Measurements from ENCODE around the gene EYS.

Gene EYS

DNA sequence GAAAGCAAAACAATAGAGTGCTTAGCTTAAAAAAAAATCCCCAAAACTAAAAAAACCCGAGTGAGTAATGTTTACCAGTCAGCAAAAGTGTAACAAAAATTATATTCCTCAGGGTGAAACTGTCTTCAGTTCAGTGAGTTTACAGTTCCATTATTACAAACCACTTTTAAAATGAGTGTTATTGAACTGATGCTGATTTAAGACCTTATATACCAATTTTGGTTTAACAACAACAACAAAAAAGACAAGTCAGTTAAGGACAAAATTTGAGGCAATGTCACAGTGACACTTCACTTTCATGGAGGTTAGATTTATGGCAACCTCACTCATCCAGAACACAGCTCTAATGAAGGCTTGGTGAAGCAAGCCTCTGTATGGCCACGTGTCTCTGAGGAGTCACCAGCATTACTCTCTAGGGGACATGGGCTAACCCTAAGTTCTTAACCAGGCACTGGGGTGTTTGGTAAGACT, 1440.6 kb downstream of the EYS start:
- Histone ChIP-seq H3K79me2 (ENCODE audit: control insufficient read depth, low read length) (no peaks in the 10 kb centered on the region), H3K36me3 (ENCODE audit: control insufficient read depth, low read length) (no peaks in the 10 kb centered on the region), H3K9me2 (replicated peaks; ENCODE audit: control insufficient read depth, low read length) (no peaks in the 10 kb centered on the region), H3K4me1 (ENCODE audit: control insufficient read depth, low read length) (no peaks in the 10 kb centered on the region), H3K4me3 (ENCODE audit: low read length) (no peak overlapping the region), H3K27me3 (ENCODE audit: control insufficient read depth, low read length) (no peaks in the 10 kb centered on the region), H3K9me3 (ENCODE audit: control insufficient read depth, insufficient read depth, low read length) (no peaks in the 10 kb centered on the region), H3K27ac (ENCODE audit: low read depth, low read length) (no peak overlapping the region), H3K4me2 (ENCODE audit: low read length) (no peak overlapping the region), H3F3A (ENCODE audit: control insufficient read depth, insufficient read depth) (no peaks in the 10 kb centered on the region), H4K20me1 (ENCODE audit: control insufficient read depth, insufficient read depth, low read depth, low read length) (no peaks in the 10 kb centered on the region)
- TF ChIP-seq, protein P1, sequence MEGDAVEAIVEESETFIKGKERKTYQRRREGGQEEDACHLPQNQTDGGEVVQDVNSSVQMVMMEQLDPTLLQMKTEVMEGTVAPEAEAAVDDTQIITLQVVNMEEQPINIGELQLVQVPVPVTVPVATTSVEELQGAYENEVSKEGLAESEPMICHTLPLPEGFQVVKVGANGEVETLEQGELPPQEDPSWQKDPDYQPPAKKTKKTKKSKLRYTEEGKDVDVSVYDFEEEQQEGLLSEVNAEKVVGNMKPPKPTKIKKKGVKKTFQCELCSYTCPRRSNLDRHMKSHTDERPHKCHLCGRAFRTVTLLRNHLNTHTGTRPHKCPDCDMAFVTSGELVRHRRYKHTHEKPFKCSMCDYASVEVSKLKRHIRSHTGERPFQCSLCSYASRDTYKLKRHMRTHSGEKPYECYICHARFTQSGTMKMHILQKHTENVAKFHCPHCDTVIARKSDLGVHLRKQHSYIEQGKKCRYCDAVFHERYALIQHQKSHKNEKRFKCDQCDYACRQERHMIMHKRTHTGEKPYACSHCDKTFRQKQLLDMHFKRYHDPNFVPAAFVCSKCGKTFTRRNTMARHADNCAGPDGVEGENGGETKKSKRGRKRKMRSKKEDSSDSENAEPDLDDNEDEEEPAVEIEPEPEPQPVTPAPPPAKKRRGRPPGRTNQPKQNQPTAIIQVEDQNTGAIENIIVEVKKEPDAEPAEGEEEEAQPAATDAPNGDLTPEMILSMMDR (IDR thresholded peaks at IDR 0.05; ENCODE audit: low read depth, low read length, poor library complexity, severe bottlenecking), result no peak
- no peak for TF ChIP-seq EZH2phosphoT487 (IDR thresholded peaks at IDR 0.05; ENCODE audit: borderline replicate concordance, low read length)

DNA sequence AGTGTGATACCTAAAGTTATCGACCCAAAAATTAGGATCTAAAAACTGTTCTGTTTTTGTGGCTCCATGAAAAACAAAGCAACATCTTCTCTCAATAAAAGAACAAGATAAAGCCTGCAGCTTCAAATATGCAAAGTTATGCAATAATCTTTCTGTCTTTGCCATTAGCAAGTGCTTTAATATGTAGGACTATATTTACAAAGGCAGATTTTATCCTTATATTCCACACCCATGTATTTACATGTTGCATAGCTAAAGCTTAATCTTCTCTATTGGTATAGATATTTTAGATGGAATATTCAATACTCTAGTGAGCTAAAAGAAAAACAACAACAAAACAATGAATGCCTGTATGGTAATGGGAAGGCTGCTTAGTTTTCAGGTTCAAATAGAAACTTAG, 1443.2 kb downstream of the EYS start:
- no peak overlapping the region for H3K4me2 ChIP-seq (ENCODE audit: low read length)
- no peaks in the 10 kb centered on the region for H3K4me1 ChIP-seq (ENCODE audit: control insufficient read depth, low read length)
- H3K9me2 ChIP-seq (replicated peaks; ENCODE audit: control insufficient read depth, low read length), result no peaks in the 10 kb centered on the region
- no peak overlapping the region for H3K27ac ChIP-seq (ENCODE audit: low read depth, low read length)
- TF ChIP-seq, protein P1 (IDR thresholded peaks at IDR 0.05; ENCODE audit: low read depth, low read length, poor library complexity, severe bottlenecking), result no peak
- no peak for TF ChIP-seq EZH2phosphoT487 (IDR thresholded peaks at IDR 0.05; ENCODE audit: borderline replicate concordance, low read length)
- H3K79me2 ChIP-seq (ENCODE audit: control insufficient read depth, low read length), result no peaks in the 10 kb centered on the region
- no peaks in the 10 kb centered on the region for H3K27me3 ChIP-seq (ENCODE audit: control insufficient read depth, low read length)
- no peaks in the 10 kb centered on the region for H3K36me3 ChIP-seq (ENCODE audit: control insufficient read depth, low read length)
- H4K20me1 ChIP-seq (ENCODE audit: control insufficient read depth, insufficient read depth, low read depth, low read length), result no peaks in the 10 kb centered on the region
- no peaks in the 10 kb centered on the region for H3K9me3 ChIP-seq (ENCODE audit: control insufficient read depth, insufficient read depth, low read length)
- H3K4me3 ChIP-seq (ENCODE audit: low read length), result no peak overlapping the region
- no peaks in the 10 kb centered on the region for H3F3A ChIP-seq (ENCODE audit: control insufficient read depth, insufficient read depth)

DNA sequence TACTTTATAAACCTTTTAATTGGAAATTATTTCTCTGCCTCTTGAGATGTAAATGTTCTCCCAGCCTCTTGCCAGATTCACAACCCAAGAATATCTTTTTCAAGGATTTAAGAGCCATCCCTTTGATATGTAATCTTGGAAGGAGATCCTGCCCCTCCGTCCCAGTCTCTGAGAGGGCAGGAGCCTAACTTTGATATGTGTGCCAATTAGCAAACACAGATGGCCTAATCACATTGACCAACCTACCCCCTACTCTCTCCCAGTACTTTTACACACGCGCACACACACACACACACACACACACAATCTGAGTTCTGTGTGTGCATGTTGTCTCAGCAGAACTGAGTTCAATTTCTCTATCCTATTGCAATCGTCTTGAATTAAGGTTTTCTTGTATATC, 1447.7 kb downstream of the EYS start:
- Histone ChIP-seq H3K4me2 (ENCODE audit: low read length) (no peak overlapping the region), H3K36me3 (ENCODE audit: control insufficient read depth, low read length) (no peaks in the 10 kb centered on the region), H3K27ac (ENCODE audit: low read depth, low read length) (no peak overlapping the region)

More for the DNA sequence above, 1447.7 kb downstream of the EYS start:
- H3K9me3 ChIP-seq (ENCODE audit: control insufficient read depth, insufficient read depth, low read length), result no peaks in the 10 kb centered on the region
- H3K4me3 ChIP-seq (ENCODE audit: low read length), result no peak overlapping the region
- no peaks in the 10 kb centered on the region for H4K20me1 ChIP-seq (ENCODE audit: control insufficient read depth, insufficient read depth, low read depth, low read length)
- no peaks in the 10 kb centered on the region for H3K9me2 ChIP-seq (replicated peaks; ENCODE audit: control insufficient read depth, low read length)
- H3K4me1 ChIP-seq (ENCODE audit: control insufficient read depth, low read length), result no peaks in the 10 kb centered on the region
- no peaks in the 10 kb centered on the region for H3F3A ChIP-seq (ENCODE audit: control insufficient read depth, insufficient read depth)
- no peak for TF ChIP-seq EZH2phosphoT487 (IDR thresholded peaks at IDR 0.05; ENCODE audit: borderline replicate concordance, low read length)
- TF ChIP-seq, protein P1 (IDR thresholded peaks at IDR 0.05; ENCODE audit: low read depth, low read length, poor library complexity, severe bottlenecking), result no peak
- H3K27me3 ChIP-seq (ENCODE audit: control insufficient read depth, low read length), result no peaks in the 10 kb centered on the region
- no peaks in the 10 kb centered on the region for H3K79me2 ChIP-seq (ENCODE audit: control insufficient read depth, low read length)
